Endothelial cell of umbilical vein (primary cell): ENCODE measurements around the gene REL.

Source experiments
- CTCF ChIP-seq, 2 donors: IDR thresholded peaks; 1 replicate in 1 of 2; 2 replicates in 1 of 2; pipeline ENCODE4 v1.5.1; 2011; ENCODE audit warnings: low read length in 2 of 2, mild to moderate bottlenecking in 2 of 2, moderate library complexity in 2 of 2, control low read depth in 1 of 2, inconsistent platforms in 1 of 2, low read depth in 1 of 2; ENCODE audit not compliant: insufficient read depth in 1 of 2; ENCODE audit errors: extremely low read depth in 1 of 2
- EZH2 ChIP-seq: IDR thresholded peaks from 2 replicates; pipeline ENCODE4 v1.6.1; 2012; ENCODE audit warnings: borderline replicate concordance, low read depth, mild to moderate bottlenecking, moderate library complexity, low read length, inconsistent platforms; ENCODE audit not compliant: severe bottlenecking
- FOS ChIP-seq: IDR thresholded peaks from 2 replicates; pipeline ENCODE4 v1.6.1; 2011; ENCODE audit warnings: mild to moderate bottlenecking, low read length, moderate library complexity, borderline replicate concordance; ENCODE audit not compliant: insufficient read depth
- GATA2 ChIP-seq: IDR thresholded peaks from 2 replicates; pipeline ENCODE4 v1.7.0; 2011; ENCODE audit warnings: low read depth, mild to moderate bottlenecking, moderate library complexity, mixed read lengths, low read length; ENCODE audit not compliant: insufficient read length, insufficient read depth
- JUN ChIP-seq: IDR thresholded peaks from 2 replicates; pipeline ENCODE4 v1.6.1; 2011; ENCODE audit warnings: borderline replicate concordance, low read depth; ENCODE audit not compliant: insufficient read length, insufficient read depth
- MAX ChIP-seq: IDR thresholded peaks from 2 replicates; pipeline ENCODE4 v1.6.1; 2011; ENCODE audit not compliant: insufficient read depth, insufficient read length
- MYC ChIP-seq: IDR thresholded peaks from one replicate; pipeline ENCODE4 v1.6.1; 2011; ENCODE audit warnings: mild to moderate bottlenecking, low read depth, low read length
- POLR2A ChIP-seq: IDR thresholded peaks from 2 replicates; pipeline ENCODE4 v1.6.1; 2012; ENCODE audit warnings: low read depth, mild to moderate bottlenecking, control low read depth, low read length
- POLR2AphosphoS5 ChIP-seq: IDR thresholded peaks from 2 replicates; pipeline ENCODE4 v1.6.1; 2012; ENCODE audit warnings: low read depth, mild to moderate bottlenecking, control low read depth, low read length, moderate library complexity; ENCODE audit not compliant: insufficient read depth

GRCh38 chr2:60891180-60891579, 9.8 kb downstream of the REL start:
- TF ChIP-seq CTCF (IDR thresholded peaks at IDR 0.05; ENCODE audit: extremely low read depth in 1 of 2, insufficient read depth in 1 of 2, low read depth in 1 of 2, low read length in 2 of 2) (no peak), MAX (no peak), POLR2A (no peak), EZH2 (no peak), POLR2AphosphoS5 (no peak), JUN (no peak), MYC (no peak), FOS (no peak), GATA2 (no peak)
